GM19239 (cell line): ENCODE results near the gene PLPP3.

Experiments
- DNase-seq: peaks from one replicate; pipeline ENCODE4 v3.0.0; 2011; ENCODE audit warnings: low spot score; ENCODE audit not compliant: insufficient read length
- FAIRE-seq: peaks from 2 replicates; lab custom pipeline; 2011; peaks lifted over from hg19 to GRCh38; lab: Jason Lieb, UNC

PLPP3 gene

DNA sequence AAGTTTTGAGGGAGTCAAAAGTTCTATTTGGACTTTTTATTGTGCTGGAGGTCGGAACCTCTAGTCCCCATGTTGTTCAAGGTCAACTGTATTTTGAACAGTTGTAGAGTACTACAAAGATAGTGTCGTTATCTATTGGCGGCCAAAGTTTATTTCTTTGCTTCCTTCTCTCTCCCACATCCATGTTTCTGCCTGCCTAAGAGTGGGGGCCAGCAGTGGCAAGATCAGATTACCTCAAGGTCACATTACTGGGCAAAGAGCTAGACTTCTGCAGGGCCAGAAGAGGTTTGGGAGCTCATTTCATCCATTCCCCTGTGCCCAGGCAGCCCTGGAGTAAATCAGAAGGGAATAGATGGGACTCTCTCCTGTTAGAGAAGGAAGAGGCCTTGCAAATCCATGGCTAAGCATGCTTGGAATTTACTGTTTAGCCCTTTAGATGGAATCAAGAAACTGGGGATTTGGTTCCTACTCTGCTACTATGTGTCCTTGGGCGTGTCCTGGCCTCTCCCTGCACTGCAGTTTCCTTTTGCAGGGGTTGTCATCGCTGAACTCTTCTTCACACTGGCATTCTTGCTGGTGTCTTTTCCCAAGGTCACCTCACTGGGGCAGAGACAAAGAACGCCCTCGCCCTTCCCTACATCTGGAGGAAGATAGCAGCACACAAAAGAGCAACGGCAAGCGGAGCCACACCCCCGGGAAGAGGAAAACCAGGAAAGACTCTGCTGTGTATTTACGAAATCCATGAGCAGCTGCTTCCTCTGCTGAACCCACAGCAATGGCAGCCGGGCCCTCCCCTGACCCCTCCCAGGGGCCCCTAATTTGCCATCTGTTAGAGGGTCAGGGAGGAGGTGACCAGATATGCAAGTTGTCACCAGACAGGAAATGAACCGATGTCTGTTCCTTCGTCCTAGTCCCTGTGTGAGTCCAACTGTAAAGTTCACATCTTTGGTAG lies 73.3 kb downstream of the PLPP3 start:
- no peak for FAIRE-seq

DNA sequence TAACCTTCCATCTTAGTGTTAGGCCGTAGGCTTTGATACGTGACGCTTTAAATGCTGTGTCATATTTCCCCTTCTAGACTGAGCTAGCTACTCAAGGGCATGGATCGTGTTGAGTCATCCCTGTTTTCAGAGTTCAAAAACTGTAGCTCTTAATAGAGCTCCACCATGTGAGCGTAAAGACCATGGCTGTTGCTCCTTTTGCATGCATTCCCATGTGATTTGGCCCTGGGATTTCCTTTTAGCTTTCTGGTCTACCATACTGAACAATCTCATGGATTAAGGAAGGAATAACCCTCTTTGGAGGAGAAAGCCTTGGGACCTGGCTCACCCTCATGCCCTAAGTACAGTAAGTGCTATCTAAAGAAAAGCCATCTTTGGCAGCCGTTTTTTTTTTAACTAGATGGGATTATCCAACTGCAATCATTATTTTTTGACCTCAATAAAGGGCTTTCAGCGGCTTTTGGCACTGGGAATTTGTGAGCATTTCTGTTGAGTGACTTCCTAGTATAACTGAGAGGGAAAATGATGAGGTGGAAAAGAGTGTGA lies 76.6 kb downstream of the PLPP3 start:
- FAIRE-seq (no peak), DNase-seq (no peak)

More for the DNA sequence above, 73.3 kb downstream of the PLPP3 start:
- DNase-seq, result no peak

DNA sequence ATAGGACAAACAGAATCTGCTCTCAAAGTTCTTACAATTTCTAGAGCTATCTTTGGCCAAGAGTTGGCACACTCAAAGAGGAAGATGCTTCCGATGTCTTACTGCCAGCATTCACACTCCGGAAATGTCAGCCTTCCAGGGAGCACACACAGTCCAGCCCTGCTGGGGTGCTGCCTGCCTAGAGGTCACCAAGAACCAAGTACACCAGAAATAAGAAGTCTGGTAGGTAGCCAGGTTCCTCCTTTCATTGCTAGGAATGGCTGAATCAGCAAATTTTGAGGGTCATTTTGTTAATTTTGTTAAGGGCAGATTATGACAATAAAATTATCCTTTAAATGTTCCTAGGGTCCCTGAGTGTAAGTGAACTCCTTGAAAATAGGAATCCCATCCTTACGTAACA lies 77.5 kb downstream of the PLPP3 start:
- DNase-seq (no peak), FAIRE-seq (no peak)

- DNase-seq (no peak), FAIRE-seq (no peak)
Observed at GRCh38 chr1:56501426-56501825, 77.9 kb downstream of the PLPP3 start.

DNA sequence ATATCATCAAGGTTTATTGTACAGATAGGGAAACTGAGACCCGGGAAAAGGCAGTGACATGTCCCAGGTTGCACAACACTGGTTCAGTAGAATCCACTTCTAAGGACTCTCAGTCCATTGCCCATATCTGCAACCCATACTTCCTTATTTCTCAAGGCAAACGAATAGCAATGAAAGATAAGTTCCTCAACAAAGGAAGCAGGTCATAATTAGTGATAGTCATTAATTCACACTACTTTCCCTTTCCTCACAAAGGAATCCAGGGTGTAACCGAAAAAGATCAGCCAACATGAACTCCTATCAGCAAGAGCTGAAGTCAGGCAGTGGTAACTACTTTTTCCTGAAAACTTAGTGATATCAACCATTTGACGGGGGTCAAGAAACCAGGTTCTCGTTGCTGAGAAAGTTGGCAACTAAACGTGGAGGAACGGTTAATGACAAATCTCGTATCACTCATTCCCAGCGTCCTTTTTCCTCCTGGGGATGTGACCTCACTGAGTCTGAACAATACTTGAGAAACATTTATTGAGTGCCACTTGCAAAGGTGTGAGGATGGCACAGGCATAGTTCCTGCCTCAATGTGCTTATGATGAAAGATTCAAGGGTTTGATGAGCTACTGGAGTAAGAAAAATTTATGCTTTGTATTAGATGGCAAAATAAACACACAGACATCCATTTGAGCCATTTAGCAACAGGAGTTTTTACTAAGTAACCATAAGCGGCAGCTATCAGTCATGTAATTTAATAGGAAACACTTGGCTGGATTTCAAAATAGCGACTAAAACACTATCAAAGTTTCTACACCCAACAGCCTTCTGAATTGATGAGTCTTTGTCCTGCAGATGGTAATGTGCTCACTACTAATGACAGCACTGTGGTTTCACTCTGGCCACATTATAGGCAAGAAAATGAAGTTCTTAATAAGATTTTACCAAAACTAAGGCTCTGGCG lies 82.3 kb downstream of the PLPP3 start:
- DNase-seq (no peak), FAIRE-seq (no peak)

GRCh38 chr1:56496158-56496557 lies 83.2 kb downstream of the PLPP3 start:
- FAIRE-seq (no peak), DNase-seq (no peak)

DNA sequence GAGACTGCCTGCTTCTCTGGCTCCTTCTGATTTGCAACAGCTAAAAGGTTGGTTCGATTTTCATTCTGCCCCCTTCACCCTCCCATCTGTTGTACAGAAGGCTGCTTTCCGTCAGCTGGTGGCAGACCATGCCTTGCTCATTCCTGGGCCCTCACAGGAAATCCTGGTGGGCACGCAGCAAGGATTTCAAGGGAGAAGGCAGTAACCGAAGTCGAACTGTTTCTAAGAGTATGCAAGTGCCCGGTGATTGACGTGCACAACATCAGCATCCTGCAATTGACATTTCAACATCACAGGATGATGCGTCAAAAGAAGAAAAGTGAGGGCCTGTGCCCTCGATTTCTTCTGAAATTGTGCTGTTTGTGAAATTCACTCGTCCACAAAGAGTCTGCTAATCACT lies 83.8 kb downstream of the PLPP3 start:
- no peak for DNase-seq
- FAIRE-seq, result no peak

GRCh38 chr1:56494306-56494705 lies 85.1 kb downstream of the PLPP3 start:
- FAIRE-seq (no peak), DNase-seq (no peak)

- no peak for FAIRE-seq
- DNase-seq, result no peak
Observed at GRCh38 chr1:56493826-56494225, 85.5 kb downstream of the PLPP3 start.

- DNase-seq (no peak), FAIRE-seq (no peak)
Observed at GRCh38 chr1:56491441-56491840, 87.9 kb downstream of the PLPP3 start.

GRCh38 chr1:56490619-56491018 lies 88.7 kb downstream of the PLPP3 start:
- no peak for FAIRE-seq

DNA sequence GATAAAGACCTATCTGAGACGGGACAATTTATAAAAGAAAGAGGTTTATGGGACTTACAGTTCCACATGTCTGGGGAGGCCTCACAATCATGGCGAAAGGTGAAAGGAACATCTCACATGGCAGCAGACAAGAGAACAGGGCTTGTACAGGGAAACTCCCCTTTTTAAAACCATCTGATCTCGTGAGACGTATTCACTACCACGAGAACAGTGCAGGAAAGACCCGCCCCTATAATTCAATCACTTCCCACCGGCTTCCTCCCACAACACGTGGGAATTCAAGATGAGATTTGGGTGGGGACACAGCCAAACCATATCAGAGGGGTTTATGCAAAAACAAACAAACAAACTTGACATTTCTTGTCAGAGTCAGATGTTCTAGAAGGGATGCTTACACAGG lies 89.7 kb downstream of the PLPP3 start:
- FAIRE-seq, result no peak
- DNase-seq, result no peak

More at GRCh38 chr1:56490619-56491018, 88.7 kb downstream of the PLPP3 start:
- no peak for DNase-seq

- FAIRE-seq, result no peak
Observed at GRCh38 chr1:56484695-56485094, 94.7 kb downstream of the PLPP3 start.

DNA sequence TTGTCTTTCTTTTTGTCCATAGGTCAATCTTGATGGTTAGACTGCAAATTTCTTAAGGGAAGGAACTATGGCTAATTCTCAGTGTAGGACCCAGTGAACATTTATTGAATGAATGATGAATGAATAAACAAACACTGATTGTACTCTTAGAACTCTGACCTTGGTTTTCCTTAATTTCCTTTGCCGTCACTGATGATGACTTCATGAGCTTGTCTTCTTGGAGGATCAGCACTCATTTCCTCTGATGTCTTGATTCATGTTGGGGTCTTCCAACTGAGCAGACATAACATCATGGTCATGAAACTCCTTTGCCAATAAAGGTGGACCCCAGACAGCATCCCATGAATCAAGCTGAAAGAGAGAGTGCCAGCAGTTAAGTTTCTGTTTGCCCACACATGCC lies 96.3 kb downstream of the PLPP3 start:
- DNase-seq (no peak), FAIRE-seq (no peak)

More at GRCh38 chr1:56484695-56485094, 94.7 kb downstream of the PLPP3 start:
- DNase-seq, result no peak

DNA sequence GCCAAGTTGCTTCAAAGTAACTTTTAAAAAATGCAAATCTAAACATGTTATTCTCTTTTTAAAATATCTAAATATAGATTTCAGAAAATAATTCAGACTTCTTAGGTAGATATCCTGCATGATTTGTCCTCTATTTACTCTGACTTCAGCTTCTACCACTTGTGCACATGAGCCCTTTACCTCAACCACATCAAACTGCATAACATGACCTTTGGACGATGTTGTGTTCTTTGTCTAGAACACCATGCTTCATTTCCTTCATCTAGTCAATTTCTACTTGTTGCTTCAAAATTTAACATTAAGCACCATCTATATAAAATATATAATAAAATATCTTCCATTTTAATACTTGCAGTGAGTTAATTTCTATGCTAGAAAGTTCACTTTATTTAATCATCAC lies 96.9 kb downstream of the PLPP3 start:
- FAIRE-seq, result no peak
- no peak for DNase-seq

DNA sequence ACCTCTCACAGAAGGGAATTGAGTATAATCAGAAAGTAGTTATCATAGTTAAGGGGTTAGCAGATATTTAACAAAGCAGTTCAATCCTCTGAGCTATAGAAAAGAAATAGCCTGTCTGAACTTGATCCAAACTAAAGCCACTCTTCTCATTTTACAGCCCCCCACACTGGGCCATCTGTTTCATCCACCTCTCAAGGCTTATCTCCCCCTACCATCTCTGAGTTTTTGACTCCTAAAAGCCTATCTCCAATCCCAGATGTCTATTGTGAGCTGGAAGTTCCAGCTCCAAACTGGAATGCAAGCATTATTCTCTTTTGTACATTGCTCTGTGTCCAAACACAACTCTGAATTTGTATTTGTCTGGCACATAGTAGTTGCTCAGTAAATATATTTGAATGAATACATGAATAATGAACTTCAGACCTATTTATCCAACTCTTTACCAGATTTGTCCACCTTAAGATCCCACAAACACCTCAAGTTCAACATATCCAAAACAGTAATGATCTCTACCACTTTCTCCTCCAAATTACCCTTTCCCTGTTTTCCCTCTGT lies 98.1 kb downstream of the PLPP3 start:
- no peak for FAIRE-seq
- no peak for DNase-seq

- FAIRE-seq, result no peak
- no peak for DNase-seq
Observed at GRCh38 chr1:56478734-56479133, 100.6 kb downstream of the PLPP3 start.

DNA sequence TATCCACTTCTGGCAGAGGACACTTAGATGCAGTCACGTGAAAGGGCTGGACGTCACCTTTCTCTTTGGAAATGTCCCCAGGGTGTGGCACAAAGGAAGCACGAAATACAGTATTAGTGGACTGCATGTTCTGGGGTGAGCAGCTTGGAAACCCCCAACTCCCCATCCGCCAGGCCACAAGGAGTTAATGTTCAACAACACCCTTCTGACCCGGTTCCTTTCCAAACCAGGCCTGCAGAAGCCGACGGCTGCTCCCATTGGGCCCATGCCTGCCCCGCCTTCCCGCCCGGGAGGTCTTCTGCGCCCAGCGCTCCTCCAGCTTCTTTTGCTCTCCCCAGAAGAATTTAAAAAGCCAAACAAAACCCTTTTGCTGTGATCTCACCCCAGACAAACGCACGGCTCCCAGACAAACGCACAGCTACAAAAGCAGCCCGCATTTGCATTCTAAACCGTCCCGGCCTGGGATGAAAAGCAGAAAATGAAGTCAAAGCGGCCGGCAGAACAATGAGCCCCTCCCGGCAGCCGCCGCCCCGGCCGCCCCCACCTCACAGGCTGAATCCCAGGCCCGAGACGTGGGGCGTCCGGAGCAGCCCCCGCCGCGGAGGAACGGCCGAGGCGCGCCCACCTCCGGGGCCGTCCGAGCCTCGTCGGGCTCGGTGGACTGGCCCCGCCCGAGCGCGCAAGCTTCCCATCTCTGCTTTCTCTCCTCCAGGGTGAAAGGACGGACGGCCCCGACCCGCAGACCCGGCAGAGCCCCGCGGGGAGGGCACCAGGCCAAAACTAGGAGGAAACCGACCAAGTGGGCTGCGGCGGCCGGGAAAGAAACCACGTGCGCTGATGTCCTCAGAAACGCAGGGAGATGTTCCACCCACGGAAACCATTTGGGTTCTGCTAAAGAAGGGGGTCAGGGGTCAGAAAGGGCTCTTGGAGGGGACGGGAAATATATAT lies 101.9 kb downstream of the PLPP3 start:
- DNase-seq (no peak), FAIRE-seq (no peak)

- DNase-seq (no peak), FAIRE-seq (no peak)
Observed at GRCh38 chr1:56473582-56474270, 105.6 kb downstream of the PLPP3 start.
